A204.1 (cell line): ENCODE measurements around the gene HAUS5.
"Not testable (repeated sequence)": the region's sequence is repeated elsewhere in the genome, so short reads cannot be mapped to it uniquely, and the experiment has no call there.

Experiments
- FAIRE-seq: peaks from 2 replicates; lab custom pipeline; 2012; peaks lifted over from hg19 to GRCh38; lab: Jason Lieb, UNC

Gene HAUS5

GRCh38 chr19:35612559-35613321, at the start of gene HAUS5:
HAUS5 (plus strand) TSS chr19:35612735; CDS start chr19:35612795, 60 bp downstream.
- FAIRE-seq: peak; percentile 87

- FAIRE-seq: no peak
These were observed 49.8 kb upstream of the HAUS5 start for GRCh38 chr19:35562776-35563175.

GRCh38 chr19:35563207-35563829, 49.2 kb upstream of the HAUS5 start, which contains the start of gene ATP4A:
ATP4A (minus strand) TSS chr19:35563658; CDS start chr19:35563629, 29 bp downstream.
- no peak for FAIRE-seq

GRCh38 chr19:35565016-35565856, 47.3 kb upstream of the HAUS5 start:
- FAIRE-seq: no peak

- FAIRE-seq: no peak
These were observed 45.8 kb upstream of the HAUS5 start for GRCh38 chr19:35566738-35567137.

- FAIRE-seq: no peak
These were observed 43.2 kb upstream of the HAUS5 start for GRCh38 chr19:35569281-35569781.

- no peak for FAIRE-seq
These were observed 41.0 kb upstream of the HAUS5 start for GRCh38 chr19:35571406-35571965.

GRCh38 chr19:35577918-35578317, 34.6 kb upstream of the HAUS5 start:
- FAIRE-seq: no peak

- no peak for FAIRE-seq
These were observed 33.8 kb upstream of the HAUS5 start for GRCh38 chr19:35578707-35579106.

GRCh38 chr19:35582760-35583159, 29.8 kb upstream of the HAUS5 start:
- no peak for FAIRE-seq

- no peak for FAIRE-seq
These were observed 26.7 kb upstream of the HAUS5 start, which contains the start of gene PMIS2 for GRCh38 chr19:35585848-35586247. PMIS2 (plus strand) TSS chr19:35586173; CDS start chr19:35586260, 87 bp downstream.

GRCh38 chr19:35587321-35587720, 25.2 kb upstream of the HAUS5 start:
- FAIRE-seq: no peak

- FAIRE-seq: no peak
These were observed 21.7 kb upstream of the HAUS5 start for GRCh38 chr19:35590875-35591274.

GRCh38 chr19:35592226-35592625, 20.3 kb upstream of the HAUS5 start:
- FAIRE-seq: no peak

- FAIRE-seq: not testable (repeated sequence)
These were observed 17.5 kb upstream of the HAUS5 start for GRCh38 chr19:35595026-35595425.

GRCh38 chr19:35595928-35596327, 16.6 kb upstream of the HAUS5 start:
- FAIRE-seq: no peak

GRCh38 chr19:35596366-35596999, 16.1 kb upstream of the HAUS5 start:
- no peak for FAIRE-seq

- no peak for FAIRE-seq
These were observed 10.6 kb upstream of the HAUS5 start for GRCh38 chr19:35601971-35602370.

GRCh38 chr19:35604436-35604835, 8.1 kb upstream of the HAUS5 start:
- FAIRE-seq: not testable (repeated sequence)

- FAIRE-seq: not testable (repeated sequence)
These were observed 5.4 kb upstream of the HAUS5 start for GRCh38 chr19:35607170-35607569.

GRCh38 chr19:35607661-35608060, 4.9 kb upstream of the HAUS5 start:
- FAIRE-seq: no peak

GRCh38 chr19:35608251-35608650, 4.3 kb upstream of the HAUS5 start:
- FAIRE-seq: no peak
